GM19351 (cell line): Measurements from ENCODE around the gene HTRA1.

Source experiments
- ATAC-seq: cut with Tn5 transposase; IDR thresholded peaks from one replicate; pipeline ENCODE4 v1.9.1; 2021; ENCODE audit warnings: mild to moderate bottlenecking, moderate library complexity; ENCODE audit not compliant: unreplicated experiment

HTRA1 gene

GRCh38 chr10:122454603-122455080 lies 6.7 kb upstream of the HTRA1 start, which contains the start of gene ARMS2:
ARMS2 (plus strand) TSS chr10:122454653; CDS start chr10:122454728, 75 bp downstream.
- ATAC-seq, result no peak

- no peak for ATAC-seq
Measured at GRCh38 chr10:122455376-122456079, 5.8 kb upstream of the HTRA1 start.

- no peak for ATAC-seq
Measured at GRCh38 chr10:122457934-122458333, 3.4 kb upstream of the HTRA1 start.

DNA sequence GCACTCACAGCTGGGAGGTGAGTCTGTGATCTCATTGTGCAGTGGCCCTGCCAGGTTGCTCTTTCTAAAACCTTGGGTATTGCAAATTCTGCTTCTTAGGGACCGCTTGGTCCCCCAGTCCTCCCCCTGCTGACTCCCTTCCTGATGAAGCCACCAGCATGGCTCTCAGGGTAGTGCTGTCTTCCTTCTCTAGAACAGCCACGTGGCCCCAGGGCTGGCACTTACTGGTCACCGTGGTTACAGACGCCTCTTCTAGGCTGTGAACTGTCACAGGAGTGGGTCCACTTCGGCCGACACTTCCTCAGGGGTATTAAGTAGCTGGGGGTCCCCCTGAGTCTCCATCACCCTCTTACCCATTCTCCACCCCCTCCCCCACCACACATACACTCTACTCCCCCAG lies 2.7 kb upstream of the HTRA1 start:
- ATAC-seq, result no peak

DNA sequence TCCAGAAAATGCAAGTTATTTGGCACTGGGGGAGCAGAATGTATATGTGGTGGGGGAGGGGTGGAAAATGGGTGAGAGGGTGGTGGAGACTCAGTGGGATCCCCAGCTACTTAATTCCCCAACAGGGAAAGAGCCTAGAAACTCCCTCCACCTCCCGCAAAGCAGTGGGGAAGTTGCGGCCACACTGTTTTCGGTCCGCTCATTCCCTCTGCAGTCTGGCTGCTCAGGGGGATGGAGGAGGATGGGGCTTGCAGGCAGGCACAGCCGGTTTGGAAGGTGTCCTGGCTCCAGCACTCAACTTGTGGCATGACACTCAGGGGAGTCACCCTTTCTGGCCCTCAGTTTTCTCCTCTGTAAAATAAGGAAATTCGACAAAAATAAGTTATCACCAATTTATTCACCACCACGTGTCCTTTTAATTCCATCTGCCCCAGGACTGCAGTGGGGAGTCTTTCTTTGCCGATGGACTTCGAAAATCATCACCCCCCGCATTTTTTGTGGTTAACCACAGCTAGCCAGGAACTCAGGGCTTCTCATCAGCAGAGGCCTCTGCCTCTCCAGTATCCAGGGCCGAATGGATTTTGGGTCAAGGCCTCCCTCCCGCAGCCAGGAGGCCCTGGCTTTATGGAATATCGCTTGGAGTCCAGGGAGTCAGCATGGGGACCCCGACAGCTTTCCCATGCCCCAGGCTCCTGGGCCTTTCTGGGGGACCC lies 1.6 kb upstream of the HTRA1 start:
- ATAC-seq, result no peak

GRCh38 chr10:122460891-122461293 lies 461 bp upstream of the HTRA1 start:
- no peak for ATAC-seq

GRCh38 chr10:122461729-122462532 lies 578 bp downstream of the HTRA1 start:
- no peak for ATAC-seq

DNA sequence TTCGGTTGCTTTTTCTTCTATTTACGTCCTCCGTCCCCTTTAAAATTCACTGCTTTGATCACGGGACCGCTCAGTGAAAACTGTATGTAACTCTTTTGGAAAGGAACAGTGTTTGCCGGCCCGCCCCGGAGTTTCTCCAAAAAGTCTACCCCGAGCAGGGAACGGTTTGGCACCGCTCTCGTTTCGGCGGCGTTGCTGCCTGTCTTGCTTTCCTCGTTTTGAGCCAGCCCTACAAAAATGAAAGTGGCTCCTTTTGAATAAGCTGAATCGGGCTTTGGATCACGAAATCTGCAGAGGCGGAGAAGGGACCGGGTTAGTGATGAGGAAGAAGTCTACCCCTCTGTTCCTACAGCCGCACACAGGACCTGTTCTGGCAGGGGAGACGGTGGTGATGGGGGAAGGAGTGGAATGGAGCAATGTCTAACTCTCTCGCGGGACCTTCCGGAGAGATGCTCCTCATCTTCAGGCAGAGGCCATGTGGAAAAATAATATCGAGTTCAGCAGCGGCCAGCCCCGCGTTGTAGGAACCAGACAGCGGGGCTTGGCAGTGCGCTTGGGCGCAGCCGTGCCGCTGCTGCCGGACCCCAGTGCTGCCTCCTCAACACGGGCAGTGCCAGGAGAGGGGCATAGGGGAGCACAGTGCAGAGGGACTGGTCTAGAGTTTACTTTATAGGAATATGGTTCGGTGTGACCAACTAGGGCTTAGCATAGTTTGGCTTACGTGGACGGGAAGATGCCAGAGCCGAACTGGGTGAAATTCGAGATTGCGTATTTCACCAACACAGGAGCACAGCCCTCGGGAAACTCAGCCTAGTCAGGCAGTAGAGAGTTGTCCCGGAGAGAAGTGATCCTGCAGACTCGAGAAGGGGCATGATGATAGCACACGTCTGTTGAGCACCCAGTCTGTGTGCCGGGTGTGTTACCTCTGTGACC lies 1.4 kb downstream of the HTRA1 start:
- ATAC-seq, result no peak

GRCh38 chr10:122463466-122464249 lies 2.3 kb downstream of the HTRA1 start:
- ATAC-seq, result no peak

GRCh38 chr10:122464250-122464510 lies 2.8 kb downstream of the HTRA1 start:
- ATAC-seq, result no peak

GRCh38 chr10:122464586-122464985 lies 3.2 kb downstream of the HTRA1 start:
- ATAC-seq, result no peak

GRCh38 chr10:122465401-122466040 lies 4.2 kb downstream of the HTRA1 start:
- ATAC-seq, result no peak

DNA sequence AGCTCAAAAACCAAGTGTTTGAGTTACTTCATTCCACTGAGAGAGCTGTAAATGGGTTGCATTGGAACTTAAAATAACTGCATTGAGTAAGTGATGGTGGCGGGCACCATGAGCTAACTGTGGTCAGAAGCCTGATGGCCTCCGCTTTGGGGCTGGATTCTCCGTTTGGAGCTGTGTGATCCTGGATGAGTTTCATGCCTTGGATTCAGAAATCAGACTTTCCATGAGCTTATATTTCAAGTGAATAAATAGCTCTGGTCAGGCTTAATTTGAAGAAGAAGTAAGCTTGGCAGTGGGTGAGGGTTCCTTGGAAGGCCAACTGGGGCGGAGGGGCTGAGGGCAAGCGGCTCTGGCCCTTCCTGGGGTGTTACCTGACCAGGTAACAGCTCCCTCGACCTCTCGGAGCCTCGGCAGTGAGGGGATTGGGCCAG lies 5.6 kb downstream of the HTRA1 start:
- no peak for ATAC-seq

DNA sequence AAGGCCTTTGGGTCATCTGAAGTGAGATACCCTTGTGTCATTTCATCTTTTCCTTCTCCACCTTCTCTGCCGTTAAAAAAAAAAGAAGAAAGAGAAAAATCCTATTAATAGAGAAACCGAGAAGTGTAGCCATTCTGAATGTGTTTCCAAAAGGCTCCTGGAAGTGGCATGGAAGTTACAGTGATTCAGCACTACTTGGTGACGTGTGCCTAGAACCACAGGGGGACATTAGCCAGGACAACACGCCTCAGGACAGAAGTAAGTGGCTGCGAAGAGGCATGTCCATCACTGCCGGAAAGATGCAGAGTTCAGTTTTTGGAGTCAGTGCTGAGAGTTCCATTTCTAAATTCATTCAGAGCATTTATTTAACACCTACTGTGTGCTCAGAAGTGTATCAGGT lies 6.3 kb downstream of the HTRA1 start:
- no peak for ATAC-seq

GRCh38 chr10:122468307-122468925 lies 7.1 kb downstream of the HTRA1 start:
- no peak for ATAC-seq

DNA sequence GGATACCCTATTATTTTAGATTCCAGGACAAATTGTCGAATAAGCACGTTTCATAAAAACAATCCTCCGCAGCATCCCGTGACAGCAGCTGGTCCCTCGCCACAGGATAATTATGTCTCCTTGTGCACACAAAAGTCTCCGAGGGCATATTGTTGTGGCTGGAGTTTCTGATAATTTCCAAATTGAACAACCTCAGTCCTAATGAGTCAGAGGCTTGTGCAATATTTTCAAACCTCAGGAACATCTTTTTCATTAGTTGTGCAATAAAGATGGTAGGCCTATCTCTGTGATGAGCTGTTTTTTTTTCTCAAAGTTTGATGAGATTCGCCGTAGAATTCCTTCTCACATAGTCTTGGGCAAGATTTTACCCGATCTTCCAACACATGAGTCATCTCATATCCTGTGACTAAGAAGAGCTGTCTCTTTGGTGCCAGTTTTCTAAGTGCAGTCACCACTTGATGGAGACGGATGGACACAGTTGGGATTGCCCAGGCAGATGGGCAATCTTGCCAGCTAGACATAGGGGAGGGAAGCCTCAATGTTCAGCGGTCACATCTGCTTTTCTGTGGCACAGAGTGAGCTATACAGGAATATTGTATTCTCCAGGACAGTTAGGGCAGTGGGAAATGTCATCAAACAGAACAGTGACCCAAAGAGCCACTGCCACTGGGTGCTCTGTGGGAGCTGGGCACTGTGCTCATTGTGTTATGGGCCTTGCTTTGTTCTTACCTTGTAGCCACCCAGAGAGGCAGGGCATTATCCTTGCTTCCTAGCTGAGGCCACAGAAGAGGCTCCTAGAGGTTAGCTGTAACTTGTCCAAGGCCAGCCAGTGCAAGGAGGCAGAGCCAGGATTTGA lies 7.8 kb downstream of the HTRA1 start:
- no peak for ATAC-seq

- ATAC-seq, result no peak
Measured at GRCh38 chr10:122469848-122470247, 8.5 kb downstream of the HTRA1 start.
